ENCODE measurements around the gene IMMP1L. TPM values are rescaled to one million over a fixed set of nuclear protein-coding genes. Genes with fewer than 3 reads are reported as not detected.

The IMMP1L gene
- total and polyA plus RNA-seq, 10 of the 15 experiments (the other 5 are each of a cell fraction or from before 2014, with no cell fraction given) = 29.4 to 145 (median 85.8) TPM

DNA sequence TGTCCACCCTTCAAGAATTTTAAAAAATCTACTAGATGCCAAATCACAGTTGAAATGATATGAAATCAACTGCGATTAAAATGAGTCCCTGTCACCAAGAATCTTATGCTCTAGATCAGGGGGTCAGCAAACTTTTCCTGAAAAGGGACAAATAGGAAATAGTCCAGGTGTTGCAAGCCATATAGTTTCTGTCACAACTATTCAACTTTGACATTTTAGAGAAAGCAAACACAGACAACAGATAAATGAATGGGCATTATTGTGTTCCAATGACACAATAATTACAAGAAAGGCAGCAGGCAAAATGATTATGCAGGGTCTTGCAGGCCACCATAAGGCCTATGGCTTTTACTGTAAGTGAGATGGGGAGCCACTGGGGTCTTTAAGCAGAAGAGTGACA lies 58.6 kb downstream of the IMMP1L start:
- Histone ChIP-seq H4K20me1 (ENCODE audit: control insufficient read depth, insufficient read depth) (no peaks in the 10 kb centered on the region), H3K27ac (ENCODE audit: control insufficient read depth, insufficient read depth) (no peak overlapping the region), H3K4me1 (ENCODE audit: control insufficient read depth, insufficient read depth, low read length) (no peaks in the 10 kb centered on the region), H3K4me3 (no peak overlapping the region), H2AFZ (ENCODE audit: control insufficient read depth, low read depth, low read length) (no peak overlapping the region), H3K79me2 (ENCODE audit: control insufficient read depth, insufficient read depth, low read length) (no peaks in the 10 kb centered on the region), H3K27me3 (replicated peaks in 1 of 2; ENCODE audit: control insufficient read depth in 2 of 2, insufficient read depth in 2 of 2, low read length in 1 of 2) (no peaks in the 10 kb centered on the region), H3K9ac (ENCODE audit: control insufficient read depth, insufficient read depth, low read length) (no peak overlapping the region), H3K9me3 (replicated peaks; ENCODE audit: control insufficient read depth, insufficient read depth, low read length) (no peaks in the 10 kb centered on the region), H3K4me2 (ENCODE audit: control insufficient read depth, insufficient read depth) (no peak overlapping the region), H3K36me3 (ENCODE audit: control insufficient read depth in 2 of 2, insufficient read depth in 2 of 2, low read length in 1 of 2) (peaks cover 0 to 4% of the 10 kb centered on the region in 2 experiments; a peak in 1 of 4 replicates)
- no peak for TF ChIP-seq EZH2 (IDR thresholded peaks at IDR 0.05; ENCODE audit: borderline replicate concordance, control insufficient read depth, low read depth, low read length)
- TF ChIP-seq, protein P1, sequence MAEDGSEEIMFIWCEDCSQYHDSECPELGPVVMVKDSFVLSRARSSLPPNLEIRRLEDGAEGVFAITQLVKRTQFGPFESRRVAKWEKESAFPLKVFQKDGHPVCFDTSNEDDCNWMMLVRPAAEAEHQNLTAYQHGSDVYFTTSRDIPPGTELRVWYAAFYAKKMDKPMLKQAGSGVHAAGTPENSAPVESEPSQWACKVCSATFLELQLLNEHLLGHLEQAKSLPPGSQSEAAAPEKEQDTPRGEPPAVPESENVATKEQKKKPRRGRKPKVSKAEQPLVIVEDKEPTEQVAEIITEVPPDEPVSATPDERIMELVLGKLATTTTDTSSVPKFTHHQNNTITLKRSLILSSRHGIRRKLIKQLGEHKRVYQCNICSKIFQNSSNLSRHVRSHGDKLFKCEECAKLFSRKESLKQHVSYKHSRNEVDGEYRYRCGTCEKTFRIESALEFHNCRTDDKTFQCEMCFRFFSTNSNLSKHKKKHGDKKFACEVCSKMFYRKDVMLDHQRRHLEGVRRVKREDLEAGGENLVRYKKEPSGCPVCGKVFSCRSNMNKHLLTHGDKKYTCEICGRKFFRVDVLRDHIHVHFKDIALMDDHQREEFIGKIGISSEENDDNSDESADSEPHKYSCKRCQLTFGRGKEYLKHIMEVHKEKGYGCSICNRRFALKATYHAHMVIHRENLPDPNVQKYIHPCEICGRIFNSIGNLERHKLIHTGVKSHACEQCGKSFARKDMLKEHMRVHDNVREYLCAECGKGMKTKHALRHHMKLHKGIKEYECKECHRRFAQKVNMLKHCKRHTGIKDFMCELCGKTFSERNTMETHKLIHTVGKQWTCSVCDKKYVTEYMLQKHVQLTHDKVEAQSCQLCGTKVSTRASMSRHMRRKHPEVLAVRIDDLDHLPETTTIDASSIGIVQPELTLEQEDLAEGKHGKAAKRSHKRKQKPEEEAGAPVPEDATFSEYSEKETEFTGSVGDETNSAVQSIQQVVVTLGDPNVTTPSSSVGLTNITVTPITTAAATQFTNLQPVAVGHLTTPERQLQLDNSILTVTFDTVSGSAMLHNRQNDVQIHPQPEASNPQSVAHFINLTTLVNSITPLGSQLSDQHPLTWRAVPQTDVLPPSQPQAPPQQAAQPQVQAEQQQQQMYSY (CRISPR knock-in tag; IDR thresholded peaks at IDR 0.05) = no peak
- TF ChIP-seq CEBPZ (IDR thresholded peaks at IDR 0.05; ENCODE audit: low read depth, low read length) = no peak
- TF ChIP-seq SMARCA5 (IDR thresholded peaks at IDR 0.05) = no peak
- TF ChIP-seq RFX5 (IDR thresholded peaks at IDR 0.05; ENCODE audit: low read depth, low read length) = no peak
- TF ChIP-seq JUNB (IDR thresholded peaks at IDR 0.05) = no peak
- no peak for TF ChIP-seq TARDBP (IDR thresholded peaks at IDR 0.05; ENCODE audit: borderline replicate concordance)
- TF ChIP-seq, protein P2, sequence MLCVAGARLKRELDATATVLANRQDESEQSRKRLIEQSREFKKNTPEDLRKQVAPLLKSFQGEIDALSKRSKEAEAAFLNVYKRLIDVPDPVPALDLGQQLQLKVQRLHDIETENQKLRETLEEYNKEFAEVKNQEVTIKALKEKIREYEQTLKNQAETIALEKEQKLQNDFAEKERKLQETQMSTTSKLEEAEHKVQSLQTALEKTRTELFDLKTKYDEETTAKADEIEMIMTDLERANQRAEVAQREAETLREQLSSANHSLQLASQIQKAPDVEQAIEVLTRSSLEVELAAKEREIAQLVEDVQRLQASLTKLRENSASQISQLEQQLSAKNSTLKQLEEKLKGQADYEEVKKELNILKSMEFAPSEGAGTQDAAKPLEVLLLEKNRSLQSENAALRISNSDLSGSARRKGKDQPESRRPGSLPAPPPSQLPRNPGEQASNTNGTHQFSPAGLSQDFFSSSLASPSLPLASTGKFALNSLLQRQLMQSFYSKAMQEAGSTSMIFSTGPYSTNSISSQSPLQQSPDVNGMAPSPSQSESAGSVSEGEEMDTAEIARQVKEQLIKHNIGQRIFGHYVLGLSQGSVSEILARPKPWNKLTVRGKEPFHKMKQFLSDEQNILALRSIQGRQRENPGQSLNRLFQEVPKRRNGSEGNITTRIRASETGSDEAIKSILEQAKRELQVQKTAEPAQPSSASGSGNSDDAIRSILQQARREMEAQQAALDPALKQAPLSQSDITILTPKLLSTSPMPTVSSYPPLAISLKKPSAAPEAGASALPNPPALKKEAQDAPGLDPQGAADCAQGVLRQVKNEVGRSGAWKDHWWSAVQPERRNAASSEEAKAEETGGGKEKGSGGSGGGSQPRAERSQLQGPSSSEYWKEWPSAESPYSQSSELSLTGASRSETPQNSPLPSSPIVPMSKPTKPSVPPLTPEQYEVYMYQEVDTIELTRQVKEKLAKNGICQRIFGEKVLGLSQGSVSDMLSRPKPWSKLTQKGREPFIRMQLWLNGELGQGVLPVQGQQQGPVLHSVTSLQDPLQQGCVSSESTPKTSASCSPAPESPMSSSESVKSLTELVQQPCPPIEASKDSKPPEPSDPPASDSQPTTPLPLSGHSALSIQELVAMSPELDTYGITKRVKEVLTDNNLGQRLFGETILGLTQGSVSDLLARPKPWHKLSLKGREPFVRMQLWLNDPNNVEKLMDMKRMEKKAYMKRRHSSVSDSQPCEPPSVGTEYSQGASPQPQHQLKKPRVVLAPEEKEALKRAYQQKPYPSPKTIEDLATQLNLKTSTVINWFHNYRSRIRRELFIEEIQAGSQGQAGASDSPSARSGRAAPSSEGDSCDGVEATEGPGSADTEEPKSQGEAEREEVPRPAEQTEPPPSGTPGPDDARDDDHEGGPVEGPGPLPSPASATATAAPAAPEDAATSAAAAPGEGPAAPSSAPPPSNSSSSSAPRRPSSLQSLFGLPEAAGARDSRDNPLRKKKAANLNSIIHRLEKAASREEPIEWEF (IDR thresholded peaks at IDR 0.05; ENCODE audit: insufficient replicate concordance, low read depth, low read length) = no peak
- TF ChIP-seq CREM (IDR thresholded peaks at IDR 0.05; ENCODE audit: low read depth) = no peak
- no peak for TF ChIP-seq TCF3 (IDR thresholded peaks at IDR 0.05; ENCODE audit: borderline replicate concordance, insufficient read depth, low read depth, low read length)
- no peak for TF ChIP-seq POLR2AphosphoS5 (IDR thresholded peaks at IDR 0.05; ENCODE audit: low read length)
- TF ChIP-seq CHD4 (IDR thresholded peaks at IDR 0.05) = no peak
- POLR2A ChIA-PET = no interaction called here
- intact Hi-C loops (cut with micrococcal nuclease; ENCODE audit: unreplicated experiment) = no loop called here
- ATAC-seq (no peak), FAIRE-seq (no peak), DNase-seq (ENCODE audit: low read depth, low spot score) (no peak)
- in situ Hi-C loops (cut with MboI) = no loop called here
- RAD21 ChIA-PET (ENCODE audit: unreplicated experiment) = no interaction called here
- CTCF ChIA-PET = no interaction called here
- no TSS peak for BruUV-seq (replicated peaks)
- SMC1A ChIA-PET (ENCODE audit: uncharacterized antibody, unreplicated experiment) = no interaction called here
- WGBS (ENCODE audit: insufficient coverage, insufficient replicate concordance, low lambda C conversion rate, missing lambda C conversion rate) = 100% methylated on average over 1 of the region's 1 CpG

All from GM12878 (cell line).